ENCODE data around the gene SRCAP.
"Not testable (repeated sequence)": the region's sequence is repeated elsewhere in the genome, so short reads cannot be mapped to it uniquely, and the experiment has no call there.

The SRCAP gene

GRCh38 chr16:30664616-30665109 is 34.3 kb upstream of the SRCAP start:
- no peak for DNase-seq (ENCODE audit: low spot score)

- DNase-seq (ENCODE audit: low spot score), result no peak
These were observed 33.7 kb upstream of the SRCAP start for GRCh38 chr16:30665155-30665829.

- no peak for DNase-seq (ENCODE audit: low spot score)
These were observed 33.2 kb upstream of the SRCAP start for GRCh38 chr16:30665830-30666190.

- no peak for DNase-seq (ENCODE audit: low spot score)
These were observed 32.3 kb upstream of the SRCAP start for GRCh38 chr16:30666681-30667080.

GRCh38 chr16:30667361-30667905 is 31.5 kb upstream of the SRCAP start:
- no peak for DNase-seq (ENCODE audit: low spot score)

- DNase-seq (ENCODE audit: low spot score), result no peak
These were observed 30.6 kb upstream of the SRCAP start for GRCh38 chr16:30668393-30668792.

- no peak for DNase-seq (ENCODE audit: low spot score)
These were observed 29.7 kb upstream of the SRCAP start for GRCh38 chr16:30669026-30669902.

GRCh38 chr16:30669903-30670824 is 28.8 kb upstream of the SRCAP start:
- DNase-seq (ENCODE audit: low spot score), result no peak

GRCh38 chr16:30675143-30675542 is 23.8 kb upstream of the SRCAP start:
- DNase-seq (ENCODE audit: low spot score), result no peak

GRCh38 chr16:30677931-30678585 is 20.9 kb upstream of the SRCAP start:
- DNase-seq (ENCODE audit: low spot score), result no peak

GRCh38 chr16:30678586-30678970 is 20.4 kb upstream of the SRCAP start:
- DNase-seq (ENCODE audit: low spot score), result no peak

GRCh38 chr16:30680326-30680725 is 18.6 kb upstream of the SRCAP start:
- DNase-seq (ENCODE audit: low spot score), result no peak

- no peak for DNase-seq (ENCODE audit: low spot score)
These were observed 10.3 kb upstream of the SRCAP start for GRCh38 chr16:30688701-30689100.

- DNase-seq (ENCODE audit: low spot score), result no peak
These were observed 7.1 kb upstream of the SRCAP start for GRCh38 chr16:30691907-30692306.

- no peak for DNase-seq (ENCODE audit: low spot score)
These were observed 6.4 kb upstream of the SRCAP start for GRCh38 chr16:30692396-30693064.

- no peak for DNase-seq (ENCODE audit: low spot score)
These were observed 3.9 kb upstream of the SRCAP start for GRCh38 chr16:30694926-30695693.

GRCh38 chr16:30696646-30697045 is 2.3 kb upstream of the SRCAP start:
- not testable (repeated sequence) for DNase-seq (ENCODE audit: low spot score)

- no peak for DNase-seq (ENCODE audit: low spot score)
These were observed 1.5 kb upstream of the SRCAP start for GRCh38 chr16:30697264-30698138.

Measured in CD4-positive, alpha-beta T cell treated with Interleukin-6 at 100 ng/mL for 8 hours (primary cell).